Measurements from ENCODE around the gene SYNDIG1. TPM values are rescaled to one million over a fixed set of nuclear protein-coding genes. Genes with fewer than 3 reads are reported as not detected.

Gene SYNDIG1
- total RNA-seq, 1 experiment from 2014 or later = not detected

DNA sequence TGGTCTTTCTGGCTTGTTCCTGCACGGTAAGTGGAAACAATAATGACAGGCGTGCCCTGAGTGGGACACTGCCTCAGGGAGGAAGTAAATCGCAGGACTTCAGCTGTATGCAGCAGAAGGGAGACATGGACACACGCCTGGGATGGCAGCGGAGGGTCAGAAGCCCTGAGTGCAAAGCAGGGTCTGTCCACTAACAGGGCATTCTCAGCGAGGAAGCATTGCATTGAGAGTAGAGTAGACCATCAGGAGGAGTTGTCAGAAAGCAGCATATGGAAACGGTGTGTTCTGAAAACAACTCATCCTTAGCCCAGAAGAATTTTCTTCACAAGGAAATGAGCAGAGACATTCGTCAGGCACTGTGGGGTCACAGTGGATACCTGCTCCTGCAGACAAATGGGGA is 134.0 kb downstream of the SYNDIG1 start:
- TF ChIP-seq, protein P1, sequence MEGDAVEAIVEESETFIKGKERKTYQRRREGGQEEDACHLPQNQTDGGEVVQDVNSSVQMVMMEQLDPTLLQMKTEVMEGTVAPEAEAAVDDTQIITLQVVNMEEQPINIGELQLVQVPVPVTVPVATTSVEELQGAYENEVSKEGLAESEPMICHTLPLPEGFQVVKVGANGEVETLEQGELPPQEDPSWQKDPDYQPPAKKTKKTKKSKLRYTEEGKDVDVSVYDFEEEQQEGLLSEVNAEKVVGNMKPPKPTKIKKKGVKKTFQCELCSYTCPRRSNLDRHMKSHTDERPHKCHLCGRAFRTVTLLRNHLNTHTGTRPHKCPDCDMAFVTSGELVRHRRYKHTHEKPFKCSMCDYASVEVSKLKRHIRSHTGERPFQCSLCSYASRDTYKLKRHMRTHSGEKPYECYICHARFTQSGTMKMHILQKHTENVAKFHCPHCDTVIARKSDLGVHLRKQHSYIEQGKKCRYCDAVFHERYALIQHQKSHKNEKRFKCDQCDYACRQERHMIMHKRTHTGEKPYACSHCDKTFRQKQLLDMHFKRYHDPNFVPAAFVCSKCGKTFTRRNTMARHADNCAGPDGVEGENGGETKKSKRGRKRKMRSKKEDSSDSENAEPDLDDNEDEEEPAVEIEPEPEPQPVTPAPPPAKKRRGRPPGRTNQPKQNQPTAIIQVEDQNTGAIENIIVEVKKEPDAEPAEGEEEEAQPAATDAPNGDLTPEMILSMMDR (IDR thresholded peaks at IDR 0.05; ENCODE audit: insufficient read depth in 1 of 2, low read depth in 1 of 2, low read length in 1 of 2, severe bottlenecking in 1 of 2, unreplicated experiment in 1 of 2) = no peak
- Histone ChIP-seq H3K4me3 (ENCODE audit: low read depth, low read length) (no peak overlapping the region), H3K36me3 (ENCODE audit: control insufficient read depth, insufficient read depth, low read length) (no peaks in the 10 kb centered on the region), H3K9me3 (peaks cover 12% of the 10 kb centered on the region; the same call in 1 of the 2 replicates), H3K27me3 (replicated peaks; ENCODE audit: control insufficient read depth, insufficient read depth, low read length) (no peaks in the 10 kb centered on the region), H3K4me1 (no peaks in the 10 kb centered on the region)
- Mint-ChIP-seq H3K27me3 (ENCODE audit: insufficient read depth, unreplicated experiment) (peaks cover 23% of the 10 kb centered on the region), H3K36me3 (ENCODE audit: insufficient read depth, unreplicated experiment) (no peaks in the 10 kb centered on the region), H3K4me1 (ENCODE audit: low read depth, unreplicated experiment) (no peaks in the 10 kb centered on the region), H3K9me3 (ENCODE audit: unreplicated experiment) (peaks cover 28% of the 10 kb centered on the region), H3K4me3 (ENCODE audit: unreplicated experiment) (no peak overlapping the region), H3K27ac (ENCODE audit: unreplicated experiment) (no peak overlapping the region)
- POLR2A ChIA-PET = no interaction called here
- DNase-seq = no peak
- CTCF ChIA-PET = no interaction called here
- no TSS peak for BruUV-seq (replicated peaks)
- intact Hi-C loops (cut with micrococcal nuclease; ENCODE audit: unreplicated experiment) = no loop called here

DNA sequence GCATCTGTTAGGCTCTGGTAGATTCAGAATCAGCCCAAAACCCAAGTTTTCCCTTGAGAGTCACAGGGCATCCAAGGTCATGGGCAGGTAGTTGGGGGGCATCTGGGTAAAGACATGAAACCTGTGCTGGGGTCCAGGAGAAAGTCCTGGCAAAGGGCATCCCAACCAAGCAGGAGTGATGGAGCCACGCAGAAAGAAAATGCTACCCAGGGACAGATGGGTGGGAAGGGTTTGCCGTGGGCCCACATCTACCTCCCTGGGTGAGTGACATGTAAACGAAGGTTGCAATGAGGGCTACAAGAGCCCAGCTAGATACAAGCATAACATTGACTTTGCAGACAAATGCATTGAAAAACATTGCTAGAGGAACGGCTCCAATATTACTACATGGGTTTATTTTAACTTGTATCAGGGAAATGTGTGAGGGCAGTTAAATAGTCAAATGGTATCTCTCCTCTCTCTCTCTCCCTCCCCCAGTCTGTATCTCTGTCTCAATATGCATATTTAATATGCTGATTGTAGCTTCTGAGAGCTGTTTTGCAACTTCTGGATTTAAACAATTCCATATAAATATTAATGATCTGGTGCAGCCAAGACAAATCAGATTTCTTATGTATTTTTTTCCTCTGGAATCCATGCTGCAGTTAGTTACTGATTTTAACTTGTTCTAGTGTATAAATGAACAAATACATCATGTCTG is 135.7 kb downstream of the SYNDIG1 start:
- peaks cover 16% of the 10 kb centered on the region for H3K9me3 Mint-ChIP-seq (ENCODE audit: unreplicated experiment)

DNA sequence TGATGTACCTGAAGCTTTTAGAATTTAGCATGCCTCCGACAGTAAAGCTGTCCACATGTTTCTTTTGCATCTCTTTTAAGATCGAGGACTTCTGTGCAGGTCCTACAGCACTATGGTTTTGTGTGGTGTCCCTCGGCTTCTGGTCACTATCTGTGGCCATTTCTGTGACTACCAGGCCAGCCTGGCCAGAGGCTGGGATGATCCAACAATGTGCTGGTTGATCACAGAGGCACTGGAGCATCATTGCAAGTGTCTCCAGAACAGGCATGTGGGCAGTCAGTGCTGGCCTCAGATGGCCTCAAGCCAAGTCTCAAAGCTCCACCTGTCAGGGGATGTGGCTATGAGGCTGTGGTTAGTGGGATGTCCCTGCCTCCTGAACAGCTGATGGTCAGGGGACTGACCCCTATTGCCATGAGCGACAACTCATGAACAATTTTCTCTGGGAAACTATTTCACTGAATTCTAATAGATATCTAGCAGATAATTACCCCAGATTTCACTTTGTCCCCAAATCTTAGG is 136.6 kb downstream of the SYNDIG1 start:
- Mint-ChIP-seq H3K9me3 (ENCODE audit: unreplicated experiment) (peaks cover 7% of the 10 kb centered on the region), H3K36me3 (ENCODE audit: insufficient read depth, unreplicated experiment) (no peaks in the 10 kb centered on the region), H3K4me1 (ENCODE audit: low read depth, unreplicated experiment) (no peaks in the 10 kb centered on the region), H3K27me3 (ENCODE audit: insufficient read depth, unreplicated experiment) (peaks cover 24% of the 10 kb centered on the region), H3K27ac (ENCODE audit: unreplicated experiment) (no peak overlapping the region), H3K4me3 (ENCODE audit: unreplicated experiment) (no peak overlapping the region)
- DNase-seq = no peak
- intact Hi-C loops (cut with micrococcal nuclease; ENCODE audit: unreplicated experiment) = no loop called here
- no peak overlapping the region for H3K4me3 ChIP-seq (ENCODE audit: low read depth, low read length)
- TF ChIP-seq, protein P1 (IDR thresholded peaks at IDR 0.05; ENCODE audit: insufficient read depth in 1 of 2, low read depth in 1 of 2, low read length in 1 of 2, severe bottlenecking in 1 of 2, unreplicated experiment in 1 of 2) = no peak
- 0 out of 2 replicates have a peak, but pooled peaks cover 2% of the 10 kb centered on the region for H3K9me3 ChIP-seq
- CTCF ChIA-PET = no interaction called here
- BruUV-seq (replicated peaks) = no TSS peak
- H3K4me1 ChIP-seq = no peaks in the 10 kb centered on the region
- POLR2A ChIA-PET = no interaction called here
- no peaks in the 10 kb centered on the region for H3K36me3 ChIP-seq (ENCODE audit: control insufficient read depth, insufficient read depth, low read length)
- no peaks in the 10 kb centered on the region for H3K27me3 ChIP-seq (replicated peaks; ENCODE audit: control insufficient read depth, insufficient read depth, low read length)

More for the DNA sequence above, 135.7 kb downstream of the SYNDIG1 start:
- POLR2A ChIA-PET = no interaction called here
- BruUV-seq (replicated peaks) = no TSS peak
- Mint-ChIP-seq H3K27ac (ENCODE audit: unreplicated experiment) (no peak overlapping the region), H3K27me3 (ENCODE audit: insufficient read depth, unreplicated experiment) (peaks cover 24% of the 10 kb centered on the region), H3K36me3 (ENCODE audit: insufficient read depth, unreplicated experiment) (no peaks in the 10 kb centered on the region), H3K4me3 (ENCODE audit: unreplicated experiment) (no peak overlapping the region), H3K4me1 (ENCODE audit: low read depth, unreplicated experiment) (no peaks in the 10 kb centered on the region)
- 0 out of 2 replicates have a peak, but pooled peaks cover 6% of the 10 kb centered on the region for H3K9me3 ChIP-seq
- no peaks in the 10 kb centered on the region for H3K27me3 ChIP-seq (replicated peaks; ENCODE audit: control insufficient read depth, insufficient read depth, low read length)
- TF ChIP-seq, protein P1 (IDR thresholded peaks at IDR 0.05; ENCODE audit: insufficient read depth in 1 of 2, low read depth in 1 of 2, low read length in 1 of 2, severe bottlenecking in 1 of 2, unreplicated experiment in 1 of 2) = no peak
- DNase-seq = no peak
- H3K36me3 ChIP-seq (ENCODE audit: control insufficient read depth, insufficient read depth, low read length) = no peaks in the 10 kb centered on the region
- no peaks in the 10 kb centered on the region for H3K4me1 ChIP-seq
- CTCF ChIA-PET = no interaction called here
- intact Hi-C loops (cut with micrococcal nuclease; ENCODE audit: unreplicated experiment) = no loop called here
- no peak overlapping the region for H3K4me3 ChIP-seq (ENCODE audit: low read depth, low read length)
